ENCODE measurements around the gene DNAJB13.

DNA sequence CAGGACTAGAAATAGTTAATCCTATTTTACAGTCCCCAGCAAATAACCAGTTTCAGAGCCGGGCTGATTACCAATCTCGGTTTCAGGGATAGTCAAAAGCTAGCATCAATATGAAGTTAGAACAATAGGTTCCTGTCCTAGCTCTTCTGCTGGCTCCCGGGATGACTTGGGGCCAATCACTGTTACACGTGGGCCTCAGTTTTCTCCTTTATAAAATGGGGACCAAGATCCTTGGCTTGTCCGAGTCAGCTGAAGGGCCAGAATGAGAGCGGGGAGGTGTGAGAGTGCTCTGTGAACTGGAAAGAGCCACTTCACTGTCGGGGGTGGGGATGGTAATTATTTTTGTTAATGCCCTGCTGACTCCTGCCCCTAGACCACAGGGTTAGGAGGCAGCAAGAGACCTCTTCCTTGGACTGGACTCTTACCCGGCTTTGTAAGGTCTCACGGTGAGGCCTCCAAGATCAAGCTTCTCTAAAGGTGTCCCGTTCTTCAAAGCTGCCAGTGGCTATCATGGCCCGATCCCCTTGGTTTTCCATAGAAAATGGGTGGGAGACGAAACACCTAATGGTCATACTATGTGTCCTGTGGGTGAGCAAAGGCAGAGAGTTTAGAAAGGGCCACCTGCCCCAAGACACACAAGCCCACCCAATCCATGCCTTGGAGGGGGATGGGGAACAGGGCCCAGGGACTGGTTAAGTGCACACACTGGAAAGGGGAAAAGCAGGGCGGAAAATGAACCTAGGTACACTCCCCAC is 30.4 kb downstream of the DNAJB13 start:
- no peak for TF ChIP-seq EZH2 (IDR thresholded peaks at IDR 0.05; ENCODE audit: insufficient read depth, poor library complexity, severe bottlenecking)
- TF ChIP-seq EZH2phosphoT487 (IDR thresholded peaks at IDR 0.05; ENCODE audit: insufficient read depth, low read depth) = no peak

All from GM23248 (cell line).